Medulla oblongata (tissue), 1 donor: ENCODE measurements around the gene TRAF3.
A peak's percentile ranks its signal among the peaks of the same experiment; 100 is the strongest.

ENCODE experiments used
- DNase-seq: peaks from one replicate; pipeline ENCODE4 v3.0.0-alpha.2; 2015; ENCODE audit errors: extremely low spot score

The TRAF3 gene

DNA sequence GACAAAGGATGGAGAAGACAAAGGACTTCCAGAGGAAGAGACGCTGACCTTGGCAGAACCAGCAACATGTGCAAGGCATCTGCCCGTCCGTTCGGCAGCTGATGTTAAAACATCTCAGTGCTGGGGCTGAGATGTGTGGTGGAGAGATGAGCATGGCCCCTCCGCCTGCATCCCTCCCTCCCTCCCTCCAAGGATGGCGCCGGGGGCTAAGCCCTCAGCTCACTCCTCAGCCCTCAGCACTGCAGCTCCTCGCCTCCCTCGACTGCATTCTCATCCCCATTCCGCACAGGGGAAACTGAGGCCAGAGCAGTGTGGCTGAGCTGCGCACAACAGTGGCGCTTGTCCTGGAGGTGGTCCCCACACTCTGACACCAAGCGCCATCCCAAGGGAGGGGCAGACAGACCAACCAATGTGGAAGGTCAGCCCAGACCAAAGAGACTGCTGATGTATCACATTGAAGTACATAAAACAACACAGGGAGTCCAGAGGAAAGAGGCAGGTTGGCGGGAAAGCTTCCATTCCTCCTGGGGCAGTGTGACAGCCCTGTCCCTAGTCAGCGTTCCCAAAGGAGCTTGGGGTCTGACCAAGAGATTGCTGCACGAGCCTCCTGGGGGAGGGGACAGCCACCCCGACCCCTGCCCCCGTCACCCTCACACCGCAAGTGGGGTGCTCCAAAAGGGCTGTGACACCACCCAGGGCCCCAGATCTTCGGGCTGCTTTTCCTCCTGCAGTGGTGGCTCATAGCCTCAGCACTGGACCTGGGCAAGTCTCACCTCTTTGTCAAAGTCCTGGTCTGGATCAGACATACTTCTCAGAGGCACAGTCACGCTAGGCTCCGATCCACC lies 160.3 kb downstream of the TRAF3 start:
- no peak for DNase-seq

GRCh38 chr14:102938191-102938590 lies 160.9 kb downstream of the TRAF3 start:
- DNase-seq = no peak

- DNase-seq = no peak
These were observed 162.1 kb downstream of the TRAF3 start for GRCh38 chr14:102939329-102939728.

GRCh38 chr14:102939820-102940561 lies 162.7 kb downstream of the TRAF3 start:
- no peak for DNase-seq

DNA sequence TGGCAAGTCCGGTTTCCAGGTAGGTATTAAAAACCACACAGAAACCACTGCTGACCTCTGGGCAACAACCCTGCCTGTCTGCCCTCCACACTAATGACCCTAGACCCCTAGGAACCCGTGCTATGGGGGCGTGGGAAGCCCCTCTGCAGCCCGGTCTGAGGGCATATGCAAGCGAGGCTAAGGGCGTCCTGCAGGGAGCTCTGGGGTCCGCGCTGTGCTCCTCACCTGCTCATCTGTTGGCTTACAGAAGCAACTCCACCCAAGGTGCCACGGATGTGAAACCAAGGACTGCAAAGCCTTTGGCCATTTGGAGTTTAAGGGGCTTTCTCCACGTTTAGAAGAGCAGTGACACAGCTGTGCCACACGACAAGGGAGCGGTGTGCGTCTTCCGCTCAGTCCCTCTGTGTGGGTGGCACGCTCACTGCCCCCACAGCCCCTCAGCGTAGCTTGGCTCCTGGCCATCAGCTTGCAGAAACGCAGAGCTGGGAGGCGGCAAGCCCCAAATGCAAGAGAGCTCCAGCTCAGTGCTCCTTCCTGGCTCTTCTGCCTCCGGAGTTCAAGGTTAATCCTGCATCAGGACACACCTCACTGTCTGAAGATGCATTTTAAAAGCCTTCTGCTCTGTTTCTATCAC lies 163.6 kb downstream of the TRAF3 start:
- DNase-seq = no peak

DNA sequence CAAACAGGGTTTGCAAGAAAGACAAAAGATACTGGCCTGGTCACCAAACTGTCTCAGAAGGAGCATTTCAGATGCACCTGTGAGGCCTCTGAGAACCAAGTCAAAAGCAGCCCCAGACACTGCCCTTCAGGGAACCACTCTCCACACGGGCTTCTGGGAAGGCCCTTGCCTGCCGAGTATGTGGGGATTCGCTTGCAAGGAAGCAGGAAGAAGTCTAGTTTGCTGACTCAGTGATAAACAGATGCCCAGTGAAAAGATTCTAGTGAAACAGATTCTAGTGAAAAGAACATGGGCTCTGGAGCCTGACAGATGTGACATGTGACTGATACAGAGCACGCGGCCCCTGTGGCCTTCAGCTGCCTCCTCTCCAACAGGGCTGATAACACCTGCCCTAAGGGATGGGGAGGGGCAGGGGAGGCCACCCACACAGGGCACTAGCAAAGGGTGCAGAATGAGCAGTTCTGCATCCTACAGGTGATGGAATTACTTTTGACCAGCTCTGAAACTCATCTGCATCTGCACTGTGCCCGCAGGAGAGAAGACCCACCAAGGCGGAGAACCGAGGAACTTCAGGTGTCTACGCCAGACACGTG lies 164.3 kb downstream of the TRAF3 start:
- no peak for DNase-seq

- no peak for DNase-seq
These were observed 164.8 kb downstream of the TRAF3 start for GRCh38 chr14:102942069-102942468.

GRCh38 chr14:102943454-102943853 lies 166.2 kb downstream of the TRAF3 start:
- DNase-seq = no peak

DNA sequence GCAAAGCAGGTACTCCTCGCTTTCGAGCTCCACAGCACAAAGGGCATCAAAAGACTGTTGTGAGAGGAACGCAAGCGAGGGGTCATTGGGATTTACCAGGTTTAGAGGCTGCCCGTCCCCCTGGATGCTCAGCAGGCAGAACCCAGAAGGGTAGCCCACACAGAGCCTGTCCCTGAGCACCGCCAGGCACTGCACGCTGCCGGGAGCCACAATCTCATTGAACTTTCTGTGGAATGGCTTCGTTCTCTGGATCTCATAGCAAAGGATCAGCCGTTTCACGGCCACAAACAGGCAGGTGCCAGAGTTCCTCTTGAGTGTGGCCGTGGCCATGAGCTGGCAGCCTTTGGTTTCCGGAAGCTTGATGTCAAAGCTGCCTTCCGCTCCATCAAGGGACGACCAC lies 166.7 kb downstream of the TRAF3 start:
- no peak for DNase-seq

DNA sequence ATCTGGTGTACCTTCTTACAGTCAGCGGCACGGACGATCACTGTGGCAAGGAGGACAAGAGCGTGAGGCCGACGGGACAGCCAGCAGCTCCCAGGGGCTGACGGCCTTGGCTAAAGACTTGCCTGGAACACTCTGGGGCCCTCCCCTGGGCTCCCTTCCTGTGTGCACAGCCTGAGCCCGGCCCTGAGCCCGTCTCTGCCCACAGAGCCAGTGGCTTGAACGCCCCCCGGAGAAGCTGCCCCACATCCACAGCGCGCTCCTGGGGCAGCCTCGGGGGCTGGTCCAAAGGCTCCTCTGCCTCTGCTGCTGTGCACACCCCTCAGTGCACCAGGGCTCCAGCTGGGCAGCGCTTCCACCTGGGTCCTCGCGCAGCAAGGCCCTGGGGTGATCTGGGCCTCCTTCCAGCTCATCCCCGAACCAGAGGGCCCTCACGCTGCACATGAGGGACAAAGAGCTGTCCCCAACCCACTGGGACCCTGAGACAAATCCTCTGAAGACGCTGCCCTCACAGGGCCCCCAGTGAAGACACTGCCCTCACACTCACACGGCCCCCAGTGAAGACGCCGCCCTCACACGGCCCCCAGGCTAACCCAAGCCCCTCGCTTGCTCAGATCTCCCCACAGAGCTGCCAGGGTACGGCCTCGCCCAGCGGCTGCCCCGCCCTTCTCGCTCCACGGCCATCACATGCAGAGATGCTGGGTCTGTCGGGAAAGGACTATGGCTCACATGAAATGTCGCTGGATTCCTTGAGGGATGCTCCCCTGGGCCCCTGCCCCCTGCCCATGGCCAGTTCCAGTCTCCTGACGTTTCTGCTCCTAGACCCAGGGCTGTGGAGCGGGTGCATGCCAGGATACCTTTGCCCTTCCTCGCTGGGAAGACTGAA lies 167.4 kb downstream of the TRAF3 start:
- DNase-seq = no peak

DNA sequence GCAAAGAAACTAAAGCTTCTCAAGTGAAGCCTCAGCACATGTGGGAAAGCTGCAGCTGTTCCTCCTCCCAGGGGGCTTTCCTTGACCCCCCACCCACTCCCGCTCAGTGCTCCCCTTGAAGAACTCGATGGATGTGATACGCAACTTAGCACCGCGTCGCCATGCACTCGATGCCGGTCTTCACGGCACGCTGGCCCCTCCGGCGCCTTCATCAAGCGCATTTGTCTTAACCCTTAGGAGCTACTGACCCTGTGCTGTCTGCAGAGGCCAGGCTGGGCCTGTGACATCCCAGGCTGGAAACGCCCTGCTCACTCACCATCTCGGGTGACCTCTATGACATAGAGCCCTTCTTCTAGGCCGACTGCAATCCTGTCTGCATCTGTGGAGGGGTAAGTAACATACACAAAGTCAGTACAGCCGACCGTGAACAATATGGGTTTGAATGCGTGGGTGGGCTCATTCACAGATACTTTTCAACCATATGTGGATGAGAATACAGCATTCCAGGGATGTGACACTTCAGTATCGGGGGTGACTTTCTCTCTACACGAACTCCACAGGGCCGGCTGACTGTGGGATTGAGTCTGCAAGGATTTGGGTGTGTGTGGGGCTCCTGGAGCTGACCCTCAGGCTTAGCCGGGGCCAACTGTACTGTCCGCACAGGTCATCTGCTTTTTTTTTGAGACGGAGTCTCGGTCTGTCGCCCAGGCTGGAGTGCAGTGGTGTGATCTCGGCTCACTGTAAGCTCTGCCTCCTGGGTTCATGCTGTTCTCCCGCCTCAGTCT lies 168.3 kb downstream of the TRAF3 start:
- no peak for DNase-seq

DNA sequence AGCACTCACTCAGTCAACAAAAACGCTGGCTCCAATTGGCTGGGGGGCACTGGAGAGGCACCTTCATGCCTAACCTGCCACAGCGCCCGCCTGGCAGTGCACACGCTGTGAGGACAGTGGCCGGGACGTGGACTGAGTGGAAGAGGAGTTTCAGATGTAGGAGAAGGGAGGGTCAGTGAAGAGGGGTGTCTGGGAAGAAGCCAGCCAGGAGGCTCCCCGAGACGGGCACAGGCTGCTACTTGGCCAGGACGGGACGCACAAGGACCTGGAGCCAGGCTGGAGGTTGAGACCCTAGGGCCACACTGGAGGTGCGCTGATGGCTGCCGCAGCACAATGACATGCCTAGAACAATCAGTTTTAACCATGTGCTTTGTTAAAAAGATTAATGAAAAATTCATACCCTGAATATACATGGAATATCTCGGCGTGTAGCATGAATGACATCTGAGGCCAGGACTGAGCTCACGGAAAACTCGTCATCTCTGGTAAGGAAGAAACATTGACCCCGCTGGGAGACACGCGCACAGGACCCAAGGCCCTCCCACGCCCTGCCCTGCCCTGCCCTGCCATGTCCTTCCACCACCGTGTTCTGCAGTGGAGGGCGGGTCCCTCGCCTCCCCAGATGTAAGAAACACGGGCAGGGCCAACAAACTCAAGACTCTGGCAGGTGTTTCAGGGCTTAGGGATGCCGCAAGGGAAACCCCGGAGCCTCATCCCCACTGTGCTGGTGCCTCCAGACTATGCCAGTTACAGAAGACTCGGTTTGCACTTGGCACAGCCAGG lies 170.3 kb downstream of the TRAF3 start:
- DNase-seq = no peak

GRCh38 chr14:102948698-102949061 lies 171.4 kb downstream of the TRAF3 start:
- no peak for DNase-seq

GRCh38 chr14:102949062-102949800 lies 172.0 kb downstream of the TRAF3 start:
- DNase-seq = peak; percentile 51

DNA sequence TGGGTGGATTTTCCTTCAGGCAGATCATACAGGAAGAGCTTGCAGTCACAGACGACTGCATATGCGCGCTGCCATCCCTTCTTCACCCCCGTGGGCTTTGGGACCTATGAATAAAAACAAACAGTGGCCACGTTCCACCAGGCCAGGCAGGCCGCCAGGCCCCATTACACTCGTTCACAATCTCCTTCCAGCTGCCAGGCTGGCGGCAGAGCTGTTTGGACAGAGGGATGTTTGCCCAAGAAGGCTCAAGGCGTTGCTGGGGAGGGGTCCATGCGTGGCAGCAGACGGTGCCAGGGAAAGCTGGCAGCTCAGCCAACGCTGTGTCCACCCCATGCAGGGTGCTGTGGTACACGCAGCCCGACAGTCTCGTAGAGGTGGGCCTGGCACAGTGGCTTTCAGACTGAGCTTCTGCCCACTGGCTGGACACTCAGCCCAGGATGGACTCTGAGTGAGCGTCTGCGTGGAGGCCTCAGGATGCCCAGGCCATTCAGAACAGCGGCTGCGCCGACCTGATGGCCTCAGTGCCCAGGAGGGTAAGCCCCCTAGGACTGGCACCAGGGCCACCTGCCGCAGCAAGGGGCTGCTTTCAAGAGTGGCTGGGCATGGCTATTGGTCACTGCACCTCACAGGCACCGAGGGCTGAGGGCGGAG lies 172.7 kb downstream of the TRAF3 start:
- DNase-seq = peak; percentile 83

- peak; percentile 92 for DNase-seq
These were observed 173.8 kb downstream of the TRAF3 start for GRCh38 chr14:102951034-102951433.

- DNase-seq = no peak
These were observed 174.6 kb downstream of the TRAF3 start for GRCh38 chr14:102951799-102952198.

- DNase-seq = no peak
These were observed 175.0 kb downstream of the TRAF3 start for GRCh38 chr14:102952276-102952675.
